Measurements from ENCODE around the gene VPS72. TPM values are rescaled to one million over a fixed set of nuclear protein-coding genes. Genes with fewer than 3 reads are reported as not detected.

Gene VPS72
- total RNA-seq, 2 experiments from 2014 or later, result 47.4 to 61.0 TPM

- Mint-ChIP-seq H3K36me3 (ENCODE audit: low read depth) (no peaks in the 10 kb centered on the region), H3K4me3 (no peak overlapping the region), H3K9me3 (no peaks in the 10 kb centered on the region), H3K27ac (no peak overlapping the region), H3K27me3 (no peaks in the 10 kb centered on the region), H3K4me1 (ENCODE audit: low read depth) (peaks cover 12% of the 10 kb centered on the region)
- POLR2A ChIA-PET, result interaction anchor here (0.7 to 1.1 kb wide), 3 partner anchors 19 to 61 kb away, joined by 3 to 4 read pairs (median 3); partner anchors contain the start of gene VPS72
- no peak for DNase-seq
- no peak for ATAC-seq
- CTCF ChIA-PET, result interaction anchor here (1.2 kb wide), 1 partner anchor 29 kb away, joined by 4 read pairs; no protein-coding TSS in a partner anchor
- TF ChIP-seq, protein P1, sequence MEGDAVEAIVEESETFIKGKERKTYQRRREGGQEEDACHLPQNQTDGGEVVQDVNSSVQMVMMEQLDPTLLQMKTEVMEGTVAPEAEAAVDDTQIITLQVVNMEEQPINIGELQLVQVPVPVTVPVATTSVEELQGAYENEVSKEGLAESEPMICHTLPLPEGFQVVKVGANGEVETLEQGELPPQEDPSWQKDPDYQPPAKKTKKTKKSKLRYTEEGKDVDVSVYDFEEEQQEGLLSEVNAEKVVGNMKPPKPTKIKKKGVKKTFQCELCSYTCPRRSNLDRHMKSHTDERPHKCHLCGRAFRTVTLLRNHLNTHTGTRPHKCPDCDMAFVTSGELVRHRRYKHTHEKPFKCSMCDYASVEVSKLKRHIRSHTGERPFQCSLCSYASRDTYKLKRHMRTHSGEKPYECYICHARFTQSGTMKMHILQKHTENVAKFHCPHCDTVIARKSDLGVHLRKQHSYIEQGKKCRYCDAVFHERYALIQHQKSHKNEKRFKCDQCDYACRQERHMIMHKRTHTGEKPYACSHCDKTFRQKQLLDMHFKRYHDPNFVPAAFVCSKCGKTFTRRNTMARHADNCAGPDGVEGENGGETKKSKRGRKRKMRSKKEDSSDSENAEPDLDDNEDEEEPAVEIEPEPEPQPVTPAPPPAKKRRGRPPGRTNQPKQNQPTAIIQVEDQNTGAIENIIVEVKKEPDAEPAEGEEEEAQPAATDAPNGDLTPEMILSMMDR (IDR thresholded peaks at IDR 0.05), result no peak
- intact Hi-C loops (cut with micrococcal nuclease), result no loop called here
Observed at GRCh38 chr1:151128800-151129199, 61.2 kb downstream of the VPS72 start.

Other genes starting within 250 kb of the VPS72 start
- 100 to 1,000 TPM; 129 to 132 TPM for gene CERS2, start 215.4 kb downstream of the VPS72 start, total RNA-seq
- gene ANXA9, start 207.9 kb downstream of the VPS72 start, total RNA-seq, result under 1 TPM in 1 of 2 experiments, not detected in 1; 0.25 TPM
- 10 to 100 TPM; 10.4 TPM for gene MINDY1, start 183.3 kb downstream of the VPS72 start, total RNA-seq
- 10 to 100 TPM; 12.4 to 15.7 TPM for gene PRUNE1, start 181.7 kb downstream of the VPS72 start, total RNA-seq
- 1 to 10 TPM in 1 of 2 experiments, under 1 TPM in 1; 0.54 to 1.4 TPM for gene BNIPL, start 153.6 kb downstream of the VPS72 start, total RNA-seq
- 1 to 10 TPM; 1.4 to 1.9 TPM for gene C1orf56, start 142.4 kb downstream of the VPS72 start, total RNA-seq
- gene CDC42SE1, start 130.6 kb downstream of the VPS72 start, total RNA-seq, result 10 to 100 TPM; 86.5 to 92.8 TPM
- gene MLLT11, start 129.8 kb downstream of the VPS72 start, total RNA-seq, result 1 to 10 TPM; 4.2 to 4.8 TPM
- gene GABPB2, start 119.4 kb downstream of the VPS72 start, total RNA-seq, result 10 to 100 TPM; 17.5 to 19.3 TPM
- 1 to 10 TPM; 3.4 to 3.7 TPM for gene SEMA6C, start 43.6 kb downstream of the VPS72 start, total RNA-seq
- gene TNFAIP8L2, start 33.5 kb downstream of the VPS72 start, total RNA-seq, result 10 to 100 TPM; 16.1 to 17.5 TPM
- gene LYSMD1, start 24.3 kb downstream of the VPS72 start, total RNA-seq, result 1 to 10 TPM; 4.5 TPM
- 10 to 100 TPM; 57.0 to 59.6 TPM for gene SCNM1, start 24.1 kb downstream of the VPS72 start, total RNA-seq
- gene TMOD4, start 14.2 kb downstream of the VPS72 start, total RNA-seq, result 1 to 10 TPM; 1.9 to 2.5 TPM
- 10 to 100 TPM; 63.1 to 66.1 TPM for gene PIP5K1A, start 8.4 kb upstream of the VPS72 start, total RNA-seq
- gene PSMD4, start 64.5 kb upstream of the VPS72 start, total RNA-seq, result 100 to 1,000 TPM; 203 to 214 TPM
- 10 to 100 TPM; 27.3 to 29.5 TPM for gene ZNF687, start 92.1 kb upstream of the VPS72 start, total RNA-seq
- 10 to 100 TPM; 46.6 to 47.3 TPM for gene PI4KB, start 137.2 kb upstream of the VPS72 start, total RNA-seq
- gene RFX5, start 157.1 kb upstream of the VPS72 start, total RNA-seq, result 10 to 100 TPM; 55.6 to 55.7 TPM
- gene SELENBP1, start 182.5 kb upstream of the VPS72 start, total RNA-seq, result not detected
- 100 to 1,000 TPM; 350 to 353 TPM for gene PSMB4, start 209.4 kb upstream of the VPS72 start, total RNA-seq